WTC11 (cell line): ENCODE results near the gene MRPL20. TPM values are rescaled to one million over a fixed set of nuclear protein-coding genes. Genes with fewer than 3 reads are reported as not detected.
"Not testable (repeated sequence)": the region's sequence is repeated elsewhere in the genome, so short reads cannot be mapped to it uniquely, and the experiment has no call there.

Source experiments
- ATAC-seq: fragments of 200-7000 bp; cut with Tn5 transposase; 2 replicates; pipeline ENCODE4 v1.10.0; 2021; ENCODE audit warnings: mild to moderate bottlenecking, moderate library complexity
- CTCF ChIA-PET: fragments of 300-600 bp; sonication (Branson Sonifier 250); formaldehyde crosslinking; loops from one replicate; lab custom pipeline; 2021; ENCODE audit warnings: antibody characterized with exemption; lab: Charles Lee
- POLR2A ChIA-PET: fragments of 350-600 bp; sonication (Branson Sonifier 250); formaldehyde crosslinking; loops from one replicate; lab custom pipeline; 2021; ENCODE audit warnings: antibody characterized with exemption; lab: Charles Lee
- DNase-seq: peaks from one replicate; pipeline ENCODE4 v3.0.0; 2021; ENCODE audit warnings: low spot score
- H3K27ac Mint-ChIP-seq: 2 replicates; pipeline ENCODE4 v1.8.0; 2021; ENCODE audit warnings: mixed read lengths
- H3K27me3 Mint-ChIP-seq: 2 replicates; pipeline ENCODE4 v1.8.0; 2021; ENCODE audit warnings: low read depth, mild to moderate bottlenecking, moderate library complexity, mixed read lengths
- H3K36me3 Mint-ChIP-seq: 2 replicates; pipeline ENCODE4 v1.8.0; 2021; ENCODE audit warnings: mixed read lengths
- H3K4me1 Mint-ChIP-seq: 2 replicates; pipeline ENCODE4 v1.8.0; 2022; ENCODE audit warnings: mixed read lengths
- H3K4me3 Mint-ChIP-seq: 2 replicates; pipeline ENCODE4 v1.8.0; 2021; ENCODE audit warnings: mild to moderate bottlenecking, moderate library complexity, mixed read lengths
- H3K9me3 Mint-ChIP-seq: 2 replicates; pipeline ENCODE4 v1.8.0; 2021; ENCODE audit warnings: mixed read lengths
- ELF4 ChIP-seq: sonication (generic); formaldehyde crosslinking; IDR thresholded peaks from 2 replicates; pipeline ENCODE4 v1.8.1; 2022; ENCODE audit warnings: low read depth, mild to moderate bottlenecking, moderate library complexity, missing genetic modification reagents
- FOXJ3 ChIP-seq: sonication (generic); formaldehyde crosslinking; IDR thresholded peaks from 2 replicates; pipeline ENCODE4 v1.9.0; 2021; ENCODE audit warnings: missing genetic modification reagents, mild to moderate bottlenecking, borderline replicate concordance
- GTF2I ChIP-seq: fragments of 250-450 bp; sonication (Bioruptor Pico); conservative IDR thresholded peaks from 2 replicates; pipeline ENCODE4 v1.4.0; 2021; ENCODE audit warnings: mild to moderate bottlenecking
- JAZF1 ChIP-seq: fragments of 250-450 bp; sonication (Bioruptor Pico); IDR thresholded peaks from 2 replicates; pipeline ENCODE4 v1.9.0; 2021; ENCODE audit warnings: moderate library complexity, mild to moderate bottlenecking, inconsistent platforms
- MLX ChIP-seq: sonication (generic); formaldehyde crosslinking; IDR thresholded peaks from 2 replicates; pipeline ENCODE4 v1.8.1; 2023; ENCODE audit warnings: mild to moderate bottlenecking, missing genetic modification reagents, moderate library complexity
- MXD4 ChIP-seq: fragments of 250-450 bp; sonication (Bioruptor Pico); IDR thresholded peaks from 2 replicates; pipeline ENCODE4 v1.8.0; 2021; ENCODE audit warnings: mild to moderate bottlenecking, moderate library complexity, borderline replicate concordance
- NFE2L1 ChIP-seq: sonication (generic); formaldehyde crosslinking; IDR thresholded peaks from 2 replicates; pipeline ENCODE4 v1.8.1; 2023; ENCODE audit warnings: missing genetic modification reagents
- NFYB ChIP-seq: sonication (generic); formaldehyde crosslinking; conservative IDR thresholded peaks from 2 replicates; pipeline ENCODE4 v1.8.0; 2022; ENCODE audit warnings: low read depth, missing genetic modification reagents
- NR3C1 ChIP-seq: sonication (generic); formaldehyde crosslinking; conservative IDR thresholded peaks from 2 replicates; pipeline ENCODE4 v1.8.1; 2023; ENCODE audit warnings: low read depth, mild to moderate bottlenecking, missing genetic modification reagents
- OVOL2 ChIP-seq: fragments of 250-450 bp; sonication (Bioruptor Pico); IDR thresholded peaks from 2 replicates; pipeline ENCODE4 v1.9.0; 2021; ENCODE audit warnings: mild to moderate bottlenecking, borderline replicate concordance
- SP1 ChIP-seq: sonication (generic); formaldehyde crosslinking; conservative IDR thresholded peaks from 2 replicates; pipeline ENCODE4 v1.8.1; 2022; ENCODE audit warnings: missing genetic modification reagents
- TCF7 ChIP-seq: sonication (generic); formaldehyde crosslinking; IDR thresholded peaks from 2 replicates; pipeline ENCODE4 v1.8.0; 2022; ENCODE audit warnings: mild to moderate bottlenecking, low read depth, missing genetic modification reagents, moderate library complexity
- ZNF138 ChIP-seq: sonication (generic); formaldehyde crosslinking; conservative IDR thresholded peaks from 2 replicates; pipeline ENCODE4 v1.8.1; 2022; ENCODE audit warnings: mild to moderate bottlenecking, moderate library complexity, missing genetic modification reagents
- ZNF281 ChIP-seq: sonication (generic); formaldehyde crosslinking; IDR thresholded peaks from 2 replicates; pipeline ENCODE4 v1.8.0; 2023; ENCODE audit warnings: mild to moderate bottlenecking, missing genetic modification reagents
- ZNF317 ChIP-seq: sonication (generic); formaldehyde crosslinking; IDR thresholded peaks from 2 replicates; pipeline ENCODE4 v1.8.1; 2023; ENCODE audit warnings: low read depth, mild to moderate bottlenecking, moderate library complexity, missing genetic modification reagents, borderline replicate concordance
- ZNF671 ChIP-seq: fragments of 250-450 bp; sonication (Bioruptor Pico); IDR thresholded peaks from 2 replicates; pipeline ENCODE4 v1.8.0; 2021; ENCODE audit warnings: mild to moderate bottlenecking
- total RNA-seq: library from RNA; stranded (reverse); gene quantifications from 3 replicates; pipeline ENCODE4 v1.2.3, GENCODE V29; 2021
- TF ChIP-seq, protein P1 (sequence below): sonication (generic); formaldehyde crosslinking; IDR thresholded peaks from 2 replicates; pipeline ENCODE4 v1.8.0; 2022; ENCODE audit warnings: missing genetic modification reagents

Gene MRPL20
- total RNA-seq, 1 experiment from 2014 or later = 156 TPM

- POLR2A ChIA-PET = no interaction called here
These were observed 48.3 kb upstream of the MRPL20 start for GRCh38 chr1:1455366-1455884.

DNA sequence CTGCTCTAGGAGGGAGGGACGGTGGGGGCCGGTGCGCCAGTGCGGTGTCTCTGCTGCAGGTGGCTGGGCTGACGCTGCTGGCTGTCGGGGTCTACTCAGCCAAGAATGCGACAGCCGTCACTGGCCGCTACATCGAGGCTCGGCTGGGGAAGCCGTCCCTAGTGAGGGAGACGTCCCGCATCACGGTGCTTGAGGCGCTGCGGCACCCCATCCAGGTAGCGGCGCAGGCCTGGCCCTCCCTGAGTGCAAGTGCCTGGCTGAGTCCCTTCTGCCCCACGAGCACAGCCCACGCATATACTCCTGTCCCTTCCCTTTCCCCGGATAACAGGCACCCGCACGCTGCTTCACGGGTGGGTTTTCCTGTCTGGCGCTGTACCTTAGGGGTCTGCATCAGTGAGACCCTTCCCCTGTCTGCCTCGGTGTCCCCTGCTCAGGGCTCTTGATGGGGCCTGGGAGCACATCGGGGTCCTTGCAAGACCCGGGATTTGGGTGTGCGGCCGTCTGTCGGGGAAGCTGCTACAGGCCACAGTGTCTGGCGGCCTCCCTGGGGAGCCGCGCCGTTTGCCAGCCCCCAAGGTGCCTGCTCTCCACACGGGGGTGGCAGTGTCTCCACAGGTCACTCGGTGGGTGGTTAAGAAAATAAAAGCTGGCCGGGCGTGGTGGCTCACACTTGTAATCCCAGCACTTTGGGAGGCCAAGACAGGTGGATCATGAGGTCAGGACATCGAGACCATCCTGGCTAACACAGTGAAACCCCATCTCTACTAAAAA is 47.4 kb upstream of the MRPL20 start:
- DNase-seq, H3K9me3 Mint-ChIP-seq, H3K4me1 Mint-ChIP-seq, H3K27me3 Mint-ChIP-seq, H3K4me3 Mint-ChIP-seq, POLR2A ChIA-PET, H3K27ac Mint-ChIP-seq, H3K36me3 Mint-ChIP-seq: not testable (repeated sequence)
- ATAC-seq = peak; percentile 34
- CTCF ChIA-PET = interaction anchor here (0.6 to 1.2 kb wide), 4 partner anchors 19 to 176 kb away, joined by 3 to 4 read pairs (median 4); partner anchors contain the start of gene VWA1

More at GRCh38 chr1:1455366-1455884, 48.3 kb upstream of the MRPL20 start:
- ATAC-seq (no peak), DNase-seq (no peak)
- TF ChIP-seq ZNF138 (CRISPR knock-in tag) (no peak), MLX (CRISPR knock-in tag) (no peak), OVOL2 (CRISPR knock-in tag) (no peak), NFYB (CRISPR knock-in tag) (no peak), FOXJ3 (CRISPR knock-in tag) (no peak), NR3C1 (CRISPR knock-in tag) (no peak), JAZF1 (CRISPR knock-in tag) (no peak), ZNF671 (no peak), MXD4 (CRISPR knock-in tag) (no peak), GTF2I (no peak), ELF4 (CRISPR knock-in tag) (no peak), SP1 (CRISPR knock-in tag) (no peak), ZNF281 (CRISPR knock-in tag) (no peak), TCF7 (CRISPR knock-in tag) (no peak), ZNF317 (CRISPR knock-in tag) (no peak), NFE2L1 (CRISPR knock-in tag) (no peak)
- TF ChIP-seq, protein P1, sequence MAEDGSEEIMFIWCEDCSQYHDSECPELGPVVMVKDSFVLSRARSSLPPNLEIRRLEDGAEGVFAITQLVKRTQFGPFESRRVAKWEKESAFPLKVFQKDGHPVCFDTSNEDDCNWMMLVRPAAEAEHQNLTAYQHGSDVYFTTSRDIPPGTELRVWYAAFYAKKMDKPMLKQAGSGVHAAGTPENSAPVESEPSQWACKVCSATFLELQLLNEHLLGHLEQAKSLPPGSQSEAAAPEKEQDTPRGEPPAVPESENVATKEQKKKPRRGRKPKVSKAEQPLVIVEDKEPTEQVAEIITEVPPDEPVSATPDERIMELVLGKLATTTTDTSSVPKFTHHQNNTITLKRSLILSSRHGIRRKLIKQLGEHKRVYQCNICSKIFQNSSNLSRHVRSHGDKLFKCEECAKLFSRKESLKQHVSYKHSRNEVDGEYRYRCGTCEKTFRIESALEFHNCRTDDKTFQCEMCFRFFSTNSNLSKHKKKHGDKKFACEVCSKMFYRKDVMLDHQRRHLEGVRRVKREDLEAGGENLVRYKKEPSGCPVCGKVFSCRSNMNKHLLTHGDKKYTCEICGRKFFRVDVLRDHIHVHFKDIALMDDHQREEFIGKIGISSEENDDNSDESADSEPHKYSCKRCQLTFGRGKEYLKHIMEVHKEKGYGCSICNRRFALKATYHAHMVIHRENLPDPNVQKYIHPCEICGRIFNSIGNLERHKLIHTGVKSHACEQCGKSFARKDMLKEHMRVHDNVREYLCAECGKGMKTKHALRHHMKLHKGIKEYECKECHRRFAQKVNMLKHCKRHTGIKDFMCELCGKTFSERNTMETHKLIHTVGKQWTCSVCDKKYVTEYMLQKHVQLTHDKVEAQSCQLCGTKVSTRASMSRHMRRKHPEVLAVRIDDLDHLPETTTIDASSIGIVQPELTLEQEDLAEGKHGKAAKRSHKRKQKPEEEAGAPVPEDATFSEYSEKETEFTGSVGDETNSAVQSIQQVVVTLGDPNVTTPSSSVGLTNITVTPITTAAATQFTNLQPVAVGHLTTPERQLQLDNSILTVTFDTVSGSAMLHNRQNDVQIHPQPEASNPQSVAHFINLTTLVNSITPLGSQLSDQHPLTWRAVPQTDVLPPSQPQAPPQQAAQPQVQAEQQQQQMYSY (CRISPR knock-in tag) = no peak
- CTCF ChIA-PET = interaction anchor here (0.6 to 1.2 kb wide), 5 partner anchors 12 to 1459 kb away, joined by 3 to 5 read pairs (median 4); partner anchors contain the start of gene VWA1
- Mint-ChIP-seq H3K27me3 (no peaks in the 10 kb centered on the region), H3K9me3 (no peaks in the 10 kb centered on the region), H3K36me3 (no peaks in the 10 kb centered on the region), H3K27ac (no peak overlapping the region), H3K4me1 (no peaks in the 10 kb centered on the region), H3K4me3 (no peak overlapping the region)
